Suprapubic skin (tissue), 3 donors: ENCODE data around the gene NHSL2.

Experiments used
- CTCF ChIP-seq, 2 donors: fragments of 200-600 bp in 1 of 2; fragments of 450-650 bp in 1 of 2; sonication (generic) in 1 of 2; IDR thresholded peaks; one replicate each; pipeline ENCODE4 v1.5.1; 2016 to 2019; ENCODE audit warnings: antibody characterized with exemption in 2 of 2, mild to moderate bottlenecking in 1 of 2, moderate library complexity in 1 of 2
- EP300 ChIP-seq: sonication (generic); formaldehyde crosslinking; IDR thresholded peaks from one replicate; pipeline ENCODE4 v1.6.1; 2017; ENCODE audit warnings: antibody characterized with exemption

GRCh38 chrX:72078411-72078810, 167.8 kb downstream of the NHSL2 start:
- no peak for TF ChIP-seq CTCF (IDR thresholded peaks at IDR 0.05)
- TF ChIP-seq EP300 = no peak
